Endothelial cell of umbilical vein (primary cell): ENCODE data around the gene CUL2. TPM values are rescaled to one million over a fixed set of nuclear protein-coding genes. Genes with fewer than 3 reads are reported as not detected.

Experiments used
- BruUV-seq: library from RNA; stranded (reverse); fragments of 400-500 nt; replicated peaks from 2 replicates; lab custom pipeline; 2021; lab: Mats Ljungman, UMichigan
- CTCF ChIA-PET: fragments of 300-600, 350-600 bp; sonication (Branson Sonifier 250); formaldehyde crosslinking; loops from one replicate; lab custom pipeline; 2021; ENCODE audit warnings: antibody characterized with exemption, inconsistent platforms; lab: Charles Lee
- POLR2A ChIA-PET: fragments of 300-600, 350-600 bp; sonication (Branson Sonifier 250); formaldehyde crosslinking; loops from one replicate; lab custom pipeline; 2021; ENCODE audit warnings: antibody characterized with exemption, inconsistent platforms; lab: Charles Lee
- DNase-seq: peaks from one replicate; pipeline ENCODE4 v3.0.0-alpha.2; 2011; ENCODE audit warnings: low read depth, low spot score
- FAIRE-seq: peaks from 2 replicates; lab custom pipeline; 2011; peaks lifted over from hg19 to GRCh38; lab: Jason Lieb, UNC
- H2AFZ ChIP-seq: 2 replicates; pipeline ENCODE4 v1.6.0; 2012; ENCODE audit warnings: low read depth, low read length, control low read depth, inconsistent platforms
- H3K27ac ChIP-seq: 2 replicates; pipeline ENCODE4 v1.5.1; 2011; ENCODE audit warnings: low read depth, mild to moderate bottlenecking, control low read depth, low read length, moderate library complexity; ENCODE audit not compliant: insufficient read depth
- H3K27me3 ChIP-seq, 2 experiments: 2 replicates each; pipeline versions ENCODE4 v1.6.0 to v1.6.1; 2011; ENCODE audit warnings: low read length in 2 of 2, mixed read lengths in 1 of 2; ENCODE audit not compliant: control insufficient read depth in 2 of 2, insufficient read depth in 2 of 2
- H3K36me3 ChIP-seq, 2 experiments: 2 replicates in 1 of 2; 3 replicates in 1 of 2; pipeline ENCODE4 v1.5.1; 2011; ENCODE audit warnings: low read length in 2 of 2, mild to moderate bottlenecking in 1 of 2, moderate library complexity in 1 of 2; ENCODE audit not compliant: control insufficient read depth in 2 of 2, insufficient read depth in 2 of 2; ENCODE audit errors: extremely low read depth in 1 of 2
- H3K4me1 ChIP-seq: 3 replicates; pipeline ENCODE4 v1.5.1; 2011; ENCODE audit warnings: mild to moderate bottlenecking, low read length; ENCODE audit not compliant: control insufficient read depth, insufficient read depth; ENCODE audit errors: extremely low read depth
- H3K4me2 ChIP-seq: 2 replicates; pipeline ENCODE4 v1.6.1; 2011; ENCODE audit warnings: low read length, control low read depth, mixed read lengths; ENCODE audit not compliant: insufficient read depth
- H3K4me3 ChIP-seq, 3 experiments: fragments of 200-600 bp in 1 of 3; sonication (generic), shearing (Covaris generic) in 1 of 3; replicated peaks in 1 of 3; 2 replicates each; pipeline ENCODE4 v1.5.1; 2011 to 2016; ENCODE audit warnings: control low read depth in 3 of 3, low read length in 3 of 3, mild to moderate bottlenecking in 2 of 3, inconsistent platforms in 1 of 3, low read depth in 1 of 3, moderate library complexity in 1 of 3; ENCODE audit not compliant: insufficient read depth in 1 of 3
- H3K79me2 ChIP-seq: 2 replicates; pipeline ENCODE4 v1.6.0; 2012; ENCODE audit warnings: low read length, inconsistent platforms; ENCODE audit not compliant: control insufficient read depth, insufficient read depth
- H3K9ac ChIP-seq: replicated peaks from 2 replicates; pipeline ENCODE3; 2011; ENCODE audit warnings: low read length, control low read depth; ENCODE audit not compliant: insufficient read depth; ENCODE audit errors: extremely low read depth
- H3K9me1 ChIP-seq: replicated peaks from 3 replicates; pipeline ENCODE4 v1.6.0; 2011; ENCODE audit warnings: mild to moderate bottlenecking, low read length; ENCODE audit not compliant: control insufficient read depth, insufficient read depth; ENCODE audit errors: extremely low read depth
- H3K9me3 ChIP-seq: replicated peaks from 2 replicates; pipeline ENCODE4 v1.5.1; 2012; ENCODE audit warnings: low read length, inconsistent platforms; ENCODE audit not compliant: control insufficient read depth, insufficient read depth
- H4K20me1 ChIP-seq: replicated peaks from 2 replicates; pipeline ENCODE3; 2011; ENCODE audit warnings: mild to moderate bottlenecking, low read length; ENCODE audit not compliant: control insufficient read depth, insufficient read depth; ENCODE audit errors: extremely low read depth
- EZH2 ChIP-seq: IDR thresholded peaks from 2 replicates; pipeline ENCODE4 v1.6.1; 2012; ENCODE audit warnings: borderline replicate concordance, low read depth, mild to moderate bottlenecking, moderate library complexity, low read length, inconsistent platforms; ENCODE audit not compliant: severe bottlenecking
- FOS ChIP-seq: IDR thresholded peaks from 2 replicates; pipeline ENCODE4 v1.6.1; 2011; ENCODE audit warnings: mild to moderate bottlenecking, low read length, moderate library complexity, borderline replicate concordance; ENCODE audit not compliant: insufficient read depth
- JUN ChIP-seq: IDR thresholded peaks from 2 replicates; pipeline ENCODE4 v1.6.1; 2011; ENCODE audit warnings: borderline replicate concordance, low read depth; ENCODE audit not compliant: insufficient read length, insufficient read depth
- POLR2A ChIP-seq: IDR thresholded peaks from 2 replicates; pipeline ENCODE4 v1.6.1; 2012; ENCODE audit warnings: low read depth, mild to moderate bottlenecking, control low read depth, low read length
- dilution Hi-C: fragments of 300-500 bp; cut with MboI; formaldehyde crosslinking; loops from one replicate; pipeline ENCODE4 v1.15.0; 2019; ENCODE audit warnings: low sequenced_read_pairs; ENCODE audit not compliant: extremely low pct_ligation_motif_present
- intact Hi-C: fragments of 100-400 bp; cut with micrococcal nuclease; formaldehyde crosslinking; loops from one replicate; pipeline ENCODE4 v1.10.0; 2022
- polyA plus RNA-seq, 4 experiments: library from polyadenylated mRNA; depleted of rRNA in 3 of 4; stranded (reverse) in 3 of 4; unstranded in 1 of 4; fragments of >200 nt; gene quantifications; 2 replicates each; pipeline versions ENCODE4 v1.2.1 to v1.2.3, GENCODE V29; 2011 to 2012; ENCODE audit warnings: missing spikeins in 1 of 4
- total RNA-seq: library from RNA; stranded (reverse); gene quantifications from 2 replicates; pipeline ENCODE4 v1.2.3, GENCODE V29; 2021
- TF ChIP-seq, protein P1 (sequence below), 2 donors: IDR thresholded peaks; 1 replicate in 1 of 2; 2 replicates in 1 of 2; pipeline ENCODE4 v1.5.1; 2011; ENCODE audit warnings: low read length in 2 of 2, mild to moderate bottlenecking in 2 of 2, moderate library complexity in 2 of 2, control low read depth in 1 of 2, inconsistent platforms in 1 of 2, low read depth in 1 of 2; ENCODE audit not compliant: insufficient read depth in 1 of 2; ENCODE audit errors: extremely low read depth in 1 of 2

CUL2 gene
- total and polyA plus RNA-seq, 2 donors (not counting 3 experiments of a cell fraction or from before 2014, with no cell fraction given) = 11.6 to 45.3 TPM

DNA sequence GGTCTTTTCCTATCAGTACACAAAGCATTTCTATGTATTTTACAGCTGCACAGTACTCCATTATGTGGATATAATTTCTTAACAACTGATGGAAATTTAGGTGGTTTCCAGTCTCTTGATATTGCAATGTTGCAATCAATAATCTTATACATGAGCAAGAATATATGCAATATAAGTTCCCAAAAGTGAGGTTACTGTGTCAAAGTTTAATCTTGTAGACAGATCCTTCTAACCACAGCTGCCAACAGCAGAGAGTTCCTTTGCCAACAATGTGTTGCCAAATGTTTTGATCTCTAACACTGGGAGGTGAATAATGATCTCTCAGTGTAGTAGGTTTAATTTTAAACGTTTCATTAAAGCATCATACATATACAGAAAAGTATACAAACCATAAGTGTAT is 54.5 kb downstream of the CUL2 start:
- no peak for DNase-seq
- no TSS peak for BruUV-seq
- no peaks in the 10 kb centered on the region for H3K9me1 ChIP-seq
- CTCF ChIA-PET = interaction anchor here (0.5 to 1.3 kb wide), 2 partner anchors 8 to 19 kb away, joined by 3 to 6 read pairs; no protein-coding TSS in a partner anchor
- no peak overlapping the region for H3K4me3 ChIP-seq
- peaks cover 0 to 15% of the 10 kb centered on the region in 2 experiments for H3K36me3 ChIP-seq
- intact Hi-C loops = no loop called here
- H3K79me2 ChIP-seq = no peaks in the 10 kb centered on the region
- TF ChIP-seq POLR2A (no peak), EZH2 (no peak), JUN (no peak)
- no peak overlapping the region for H3K27ac ChIP-seq
- no peaks in the 10 kb centered on the region for H3K9me3 ChIP-seq
- H3K27me3 ChIP-seq = no peaks in the 10 kb centered on the region
- POLR2A ChIA-PET = no interaction called here
- no peak overlapping the region for H2AFZ ChIP-seq
- H4K20me1 ChIP-seq = no peaks in the 10 kb centered on the region
- peaks cover 2% of the 10 kb centered on the region for H3K4me1 ChIP-seq
- no peak overlapping the region for H3K9ac ChIP-seq
- no peak for FAIRE-seq
- dilution Hi-C loops = no loop called here
- H3K4me2 ChIP-seq = no peak overlapping the region

DNA sequence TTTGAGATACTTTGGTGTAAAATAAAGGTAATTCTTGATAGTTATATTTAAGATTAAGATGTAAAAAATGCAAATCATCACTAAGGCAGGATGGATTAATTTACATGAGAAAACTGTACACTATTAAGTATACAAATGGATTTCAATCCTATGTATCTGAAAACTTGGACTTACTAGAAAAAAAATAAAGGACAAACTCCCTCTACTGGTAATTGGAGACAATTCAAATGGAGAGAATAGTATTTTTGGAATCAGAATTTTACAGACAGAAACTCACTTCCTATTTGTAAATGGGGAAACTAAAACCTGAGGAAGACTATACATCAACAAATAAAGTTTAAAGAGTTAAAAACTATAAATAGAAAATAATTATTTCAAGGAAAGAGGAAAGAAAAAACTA is 62.6 kb downstream of the CUL2 start:
- H3K27me3 ChIP-seq = no peaks in the 10 kb centered on the region
- no peak overlapping the region for H3K9ac ChIP-seq
- no peaks in the 10 kb centered on the region for H3K79me2 ChIP-seq
- POLR2A ChIA-PET = no interaction called here
- no peak for TF ChIP-seq FOS
- TF ChIP-seq, protein P1, sequence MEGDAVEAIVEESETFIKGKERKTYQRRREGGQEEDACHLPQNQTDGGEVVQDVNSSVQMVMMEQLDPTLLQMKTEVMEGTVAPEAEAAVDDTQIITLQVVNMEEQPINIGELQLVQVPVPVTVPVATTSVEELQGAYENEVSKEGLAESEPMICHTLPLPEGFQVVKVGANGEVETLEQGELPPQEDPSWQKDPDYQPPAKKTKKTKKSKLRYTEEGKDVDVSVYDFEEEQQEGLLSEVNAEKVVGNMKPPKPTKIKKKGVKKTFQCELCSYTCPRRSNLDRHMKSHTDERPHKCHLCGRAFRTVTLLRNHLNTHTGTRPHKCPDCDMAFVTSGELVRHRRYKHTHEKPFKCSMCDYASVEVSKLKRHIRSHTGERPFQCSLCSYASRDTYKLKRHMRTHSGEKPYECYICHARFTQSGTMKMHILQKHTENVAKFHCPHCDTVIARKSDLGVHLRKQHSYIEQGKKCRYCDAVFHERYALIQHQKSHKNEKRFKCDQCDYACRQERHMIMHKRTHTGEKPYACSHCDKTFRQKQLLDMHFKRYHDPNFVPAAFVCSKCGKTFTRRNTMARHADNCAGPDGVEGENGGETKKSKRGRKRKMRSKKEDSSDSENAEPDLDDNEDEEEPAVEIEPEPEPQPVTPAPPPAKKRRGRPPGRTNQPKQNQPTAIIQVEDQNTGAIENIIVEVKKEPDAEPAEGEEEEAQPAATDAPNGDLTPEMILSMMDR (IDR thresholded peaks at IDR 0.05; ENCODE audit: extremely low read depth in 1 of 2, insufficient read depth in 1 of 2, low read depth in 1 of 2, low read length in 2 of 2) = peak in 1 of 2 donors; percentile 6
- no peaks in the 10 kb centered on the region for H3K4me1 ChIP-seq
- H3K9me1 ChIP-seq = no peaks in the 10 kb centered on the region
- no TSS peak for BruUV-seq
- no peak overlapping the region for H2AFZ ChIP-seq
- intact Hi-C loops (loop anchor here (1.0 to 5.0 kb wide), 2 partner anchors 33 to 360 kb away; no protein-coding TSS in a partner anchor), dilution Hi-C loops (no loop called here)
- FAIRE-seq = no peak
- DNase-seq = peak; percentile 63
- H3K4me3 ChIP-seq = no peak overlapping the region
- H3K9me3 ChIP-seq = no peaks in the 10 kb centered on the region
- H3K4me2 ChIP-seq = no peak overlapping the region
- H3K27ac ChIP-seq = no peak overlapping the region
- peaks cover 1 to 17% of the 10 kb centered on the region in 2 experiments for H3K36me3 ChIP-seq
- CTCF ChIA-PET = interaction anchor here (0.6 to 6.1 kb wide), 22 partner anchors 9 to 374 kb away, joined by 3 to 90 read pairs (median 4); partner anchors contain the start of gene CUL2
- H4K20me1 ChIP-seq = no peaks in the 10 kb centered on the region
